Measurements from ENCODE around the gene KCNN2. TPM values are rescaled to one million over a fixed set of nuclear protein-coding genes. Genes with fewer than 3 reads are reported as not detected.

The KCNN2 gene
- total RNA-seq, 6 experiments from 2014 or later = 13.9 to 51.6 (median 47.0) TPM

DNA sequence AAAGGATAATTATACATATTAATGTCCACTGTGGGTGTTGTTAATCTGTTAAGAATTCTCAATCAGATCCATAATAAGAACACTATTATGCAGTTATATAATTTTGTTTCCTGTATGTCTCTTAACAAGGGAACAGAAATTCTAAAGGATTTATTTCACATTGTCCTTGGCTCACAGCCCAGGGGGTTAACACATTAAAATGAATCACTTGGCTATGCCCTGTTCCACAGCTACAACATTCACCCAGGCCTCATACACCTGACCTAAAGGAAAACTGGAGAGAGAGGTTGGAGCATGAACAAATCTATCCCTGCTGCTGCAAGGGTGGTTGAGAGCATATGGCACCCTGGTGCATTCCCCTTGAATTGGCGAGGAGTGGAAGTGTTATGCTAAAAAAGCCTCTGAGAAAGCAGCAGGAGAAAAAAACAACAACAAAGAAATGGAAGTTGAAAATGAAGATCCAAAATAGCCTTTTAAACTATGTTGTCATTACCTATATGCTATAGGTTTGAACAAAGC lies 116.0 kb downstream of the KCNN2 start:
- H3K9me3 Mint-ChIP-seq = peaks cover 8% of the 10 kb centered on the region; the same call in 1 of the 2 replicates
- DNase-seq = no peak
- H3K27me3 Mint-ChIP-seq (ENCODE audit: insufficient read depth) = peaks cover 2% of the 10 kb centered on the region; the same call in 1 of the 2 replicates
- TF ChIP-seq, protein P1, sequence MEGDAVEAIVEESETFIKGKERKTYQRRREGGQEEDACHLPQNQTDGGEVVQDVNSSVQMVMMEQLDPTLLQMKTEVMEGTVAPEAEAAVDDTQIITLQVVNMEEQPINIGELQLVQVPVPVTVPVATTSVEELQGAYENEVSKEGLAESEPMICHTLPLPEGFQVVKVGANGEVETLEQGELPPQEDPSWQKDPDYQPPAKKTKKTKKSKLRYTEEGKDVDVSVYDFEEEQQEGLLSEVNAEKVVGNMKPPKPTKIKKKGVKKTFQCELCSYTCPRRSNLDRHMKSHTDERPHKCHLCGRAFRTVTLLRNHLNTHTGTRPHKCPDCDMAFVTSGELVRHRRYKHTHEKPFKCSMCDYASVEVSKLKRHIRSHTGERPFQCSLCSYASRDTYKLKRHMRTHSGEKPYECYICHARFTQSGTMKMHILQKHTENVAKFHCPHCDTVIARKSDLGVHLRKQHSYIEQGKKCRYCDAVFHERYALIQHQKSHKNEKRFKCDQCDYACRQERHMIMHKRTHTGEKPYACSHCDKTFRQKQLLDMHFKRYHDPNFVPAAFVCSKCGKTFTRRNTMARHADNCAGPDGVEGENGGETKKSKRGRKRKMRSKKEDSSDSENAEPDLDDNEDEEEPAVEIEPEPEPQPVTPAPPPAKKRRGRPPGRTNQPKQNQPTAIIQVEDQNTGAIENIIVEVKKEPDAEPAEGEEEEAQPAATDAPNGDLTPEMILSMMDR (IDR thresholded peaks at IDR 0.05) = no peak
- H3K36me3 Mint-ChIP-seq (ENCODE audit: low read depth) = peaks cover 13% of the 10 kb centered on the region; the same call in 1 of the 2 replicates
- peaks cover 13% of the 10 kb centered on the region; the same call in 1 of the 2 replicates for H3K4me1 Mint-ChIP-seq (ENCODE audit: low read depth)
- H3K4me3 Mint-ChIP-seq = no peak overlapping the region
- H3K27ac Mint-ChIP-seq = no peak overlapping the region

DNA sequence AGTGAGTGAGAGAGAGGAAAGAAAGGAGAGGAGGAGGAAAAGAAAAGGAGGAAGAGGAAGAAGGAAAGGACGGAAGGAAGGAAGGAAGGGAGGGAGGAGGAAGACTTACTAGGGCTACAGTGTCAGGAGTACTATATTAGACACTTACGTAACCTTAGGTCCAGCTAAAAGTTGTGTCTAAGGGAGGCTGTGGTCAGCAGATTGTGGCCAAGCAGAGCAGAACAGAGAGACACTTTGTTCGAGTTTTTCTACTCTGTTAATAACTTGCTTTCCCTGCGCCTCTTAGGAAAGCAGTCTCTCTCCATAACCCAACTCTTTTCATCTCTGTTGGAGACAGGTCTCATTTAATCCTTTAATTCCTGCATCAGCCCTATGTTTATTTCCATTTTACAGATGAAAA lies 138.9 kb downstream of the KCNN2 start:
- TF ChIP-seq, protein P1 (IDR thresholded peaks at IDR 0.05) = no peak
- peaks cover 12% of the 10 kb centered on the region for H3K36me3 Mint-ChIP-seq (ENCODE audit: low read depth)
- no peaks in the 10 kb centered on the region for H3K4me1 Mint-ChIP-seq (ENCODE audit: low read depth)
- peaks cover under 1% of the 10 kb centered on the region for H3K27me3 Mint-ChIP-seq (ENCODE audit: insufficient read depth)
- no peak for DNase-seq
- H3K4me3 Mint-ChIP-seq = no peak overlapping the region
- no peak overlapping the region for H3K27ac Mint-ChIP-seq
- no peaks in the 10 kb centered on the region for H3K9me3 Mint-ChIP-seq

DNA sequence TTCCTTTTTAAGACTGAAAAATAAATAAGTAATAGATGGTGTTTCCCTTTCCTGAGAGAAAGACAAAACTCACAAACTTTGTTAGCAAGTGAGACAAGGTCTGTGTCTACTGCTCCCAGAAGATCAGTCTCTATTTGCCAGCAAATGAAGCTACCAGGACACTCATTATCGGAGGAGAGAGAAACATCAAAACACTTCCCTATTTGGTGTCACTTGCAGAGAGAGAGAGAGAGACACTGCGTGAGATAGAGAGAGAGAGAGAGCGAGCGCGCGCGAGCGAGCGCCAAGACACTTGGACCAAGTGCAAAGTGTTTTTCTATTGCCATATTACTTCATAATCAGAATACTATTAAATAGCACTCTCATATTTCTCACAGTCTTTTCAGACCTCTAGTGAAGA lies 142.7 kb downstream of the KCNN2 start:
- Mint-ChIP-seq H3K4me1 (ENCODE audit: low read depth) (no peaks in the 10 kb centered on the region), H3K9me3 (no peaks in the 10 kb centered on the region), H3K27ac (no peak overlapping the region), H3K36me3 (ENCODE audit: low read depth) (no peaks in the 10 kb centered on the region), H3K27me3 (ENCODE audit: insufficient read depth) (peaks cover 5% of the 10 kb centered on the region), H3K4me3 (no peak overlapping the region)
- TF ChIP-seq, protein P1 (IDR thresholded peaks at IDR 0.05) = no peak
- DNase-seq = no peak

DNA sequence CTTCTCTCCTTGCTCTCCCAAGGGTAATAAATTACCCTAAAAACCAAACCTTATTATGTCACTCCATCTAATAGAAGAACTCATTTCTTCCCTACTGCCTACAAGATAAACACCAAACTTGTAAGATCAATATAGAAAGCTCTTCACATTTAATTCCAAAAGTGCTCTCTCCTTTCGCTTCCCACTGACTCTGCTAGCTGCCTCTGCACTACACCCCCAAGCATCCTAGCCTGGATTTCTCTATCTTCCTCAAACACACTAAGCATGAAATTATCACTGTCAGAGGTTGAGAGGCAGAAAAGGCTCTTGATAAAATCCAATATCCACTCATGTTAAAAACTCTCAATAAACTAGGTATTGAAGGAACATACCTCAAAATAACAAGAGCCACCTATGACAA lies 162.4 kb downstream of the KCNN2 start:
- Mint-ChIP-seq H3K36me3 (ENCODE audit: low read depth) (no peaks in the 10 kb centered on the region), H3K4me3 (no peak overlapping the region), H3K27ac (no peak overlapping the region), H3K9me3 (no peaks in the 10 kb centered on the region), H3K27me3 (ENCODE audit: insufficient read depth) (no peaks in the 10 kb centered on the region), H3K4me1 (ENCODE audit: low read depth) (no peaks in the 10 kb centered on the region)
- TF ChIP-seq, protein P1 (IDR thresholded peaks at IDR 0.05) = no peak
- DNase-seq = no peak

DNA sequence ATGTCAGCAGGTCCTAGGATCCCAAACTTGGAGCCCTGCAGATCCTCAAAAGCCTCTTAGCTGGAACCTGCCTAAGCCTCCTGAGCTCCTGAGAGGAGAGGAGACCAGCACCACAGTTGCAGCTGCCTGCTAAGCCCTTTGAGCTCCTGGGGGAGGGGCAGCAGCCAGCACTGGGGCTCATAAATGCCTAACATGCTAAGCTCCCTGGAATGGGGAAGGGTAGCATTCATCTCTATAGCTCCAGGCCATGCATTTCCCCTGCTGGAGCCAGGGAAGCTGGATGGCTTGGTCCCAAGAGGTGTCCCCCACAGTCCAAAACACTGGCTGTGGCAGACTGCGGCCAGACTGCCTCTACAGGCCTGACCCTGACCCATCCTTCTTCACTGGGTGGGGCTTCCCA lies 182.7 kb downstream of the KCNN2 start:
- no peak overlapping the region for H3K27ac Mint-ChIP-seq
- DNase-seq = no peak
- TF ChIP-seq, protein P1 (IDR thresholded peaks at IDR 0.05) = no peak
- H3K9me3 Mint-ChIP-seq = peaks cover 35% of the 10 kb centered on the region
- H3K27me3 Mint-ChIP-seq (ENCODE audit: insufficient read depth) = no peaks in the 10 kb centered on the region; the same call in 1 of the 2 replicates
- H3K36me3 Mint-ChIP-seq (ENCODE audit: low read depth) = no peaks in the 10 kb centered on the region
- H3K4me1 Mint-ChIP-seq (ENCODE audit: low read depth) = no peaks in the 10 kb centered on the region
- no peak overlapping the region for H3K4me3 Mint-ChIP-seq
